ENCODE data around the gene PRPF39. TPM values are rescaled to one million over a fixed set of nuclear protein-coding genes. Genes with fewer than 3 reads are reported as not detected.

The PRPF39 gene
- total and polyA plus RNA-seq, 9 donors: 20.9 to 50.5 (median 29.2) TPM

GRCh38 chr14:45134051-45134958, 50.4 kb downstream of the PRPF39 start, which contains the start of gene FKBP3:
Gene FKBP3 (minus strand): TSS chr14:45134481. CDS start chr14:45134456, 25 bp downstream.
- H3K27me3 ChIP-seq: no peaks in the 10 kb centered on the region
- H3K36me3 ChIP-seq: no peaks in the 10 kb centered on the region
- intact Hi-C loops (cut with DNase I): no loop called here
- no peaks in the 10 kb centered on the region for H3K4me1 ChIP-seq (ENCODE audit: insufficient read depth)
- TF ChIP-seq POLR2A (IDR thresholded peaks at IDR 0.05): peak; percentile 79
- no peak for TF ChIP-seq CTCF (IDR thresholded peaks at IDR 0.05)
- peak within 1 kb of the TSS; percentile 56 to 81 for H3K27ac ChIP-seq
- WGBS, 3 donors: 0% methylated on average over 45 to 53 of the region's 53 CpGs
- peak within 1 kb of the TSS; percentile 64 for H3K4me3 ChIP-seq
- no peaks in the 10 kb centered on the region for H3K9me3 ChIP-seq
- DNase-seq: peak; percentile 94 to 96 (median 96)

- no peak for DNase-seq
- intact Hi-C loops (cut with DNase I): loop anchor here in 2 of 4 donors (5.0 kb wide), 2 partner anchors 117 to 173 kb away; partner anchors contain the start of genes KLHL28 (in 1 of the 2), MIS18BP1 (in 1 of the 2) and TOGARAM1 (in 1 of the 2)
- TF ChIP-seq CTCF (IDR thresholded peaks at IDR 0.05): no peak
- TF ChIP-seq EP300 (IDR thresholded peaks at IDR 0.05): no peak
- no peak for TF ChIP-seq POLR2A (IDR thresholded peaks at IDR 0.05)
- Histone ChIP-seq H3K27ac (peak overlapping the region in 1 of 2 donors; percentile 81), H3K4me1 (ENCODE audit: insufficient read depth) (no peaks in the 10 kb centered on the region), H3K27me3 (no peaks in the 10 kb centered on the region), H3K36me3 (no peaks in the 10 kb centered on the region), H3K9me3 (no peaks in the 10 kb centered on the region), H3K4me3 (peak overlapping the region; percentile 64)
- 0 to 1% (median 0%) methylated on average over 7 of the region's 7 CpGs for WGBS, 3 donors
Measured at GRCh38 chr14:45135156-45135555, 51.2 kb downstream of the PRPF39 start.

GRCh38 chr14:45135659-45136395, 51.9 kb downstream of the PRPF39 start, which contains the start of gene FANCM:
Gene FANCM (plus strand): TSS chr14:45135930. CDS start chr14:45136032, 102 bp downstream.
- H3K36me3 ChIP-seq: no peaks in the 10 kb centered on the region
- DNase-seq: peak; percentile 89 to 95 (median 91)
- H3K27me3 ChIP-seq: no peaks in the 10 kb centered on the region
- TF ChIP-seq POLR2A (IDR thresholded peaks at IDR 0.05) (no peak), CTCF (IDR thresholded peaks at IDR 0.05) (no peak), EP300 (IDR thresholded peaks at IDR 0.05) (no peak)
- 0 to 1% (median 0%) methylated on average over 35 to 48 of the region's 48 CpGs for WGBS, 3 donors
- intact Hi-C loops (cut with DNase I): loop anchor here in 2 of 4 donors (5.0 kb wide), 2 partner anchors 116 to 174 kb away; partner anchors contain the start of genes KLHL28 (in 1 of the 2), MIS18BP1 (in 1 of the 2) and TOGARAM1 (in 1 of the 2)
- H3K4me1 ChIP-seq (ENCODE audit: insufficient read depth): no peaks in the 10 kb centered on the region
- no peaks in the 10 kb centered on the region for H3K9me3 ChIP-seq
- H3K4me3 ChIP-seq: peak within 1 kb of the TSS; percentile 64
- peak within 1 kb of the TSS in 1 of 2 donors; percentile 81 for H3K27ac ChIP-seq

- H3K4me3 ChIP-seq: peak overlapping the region; percentile 64
- 0 to 10% (median 2%) methylated on average over 6 to 7 of the region's 7 CpGs for WGBS, 3 donors
- H3K27ac ChIP-seq: peak overlapping the region in 1 of 2 donors; percentile 50
- H3K36me3 ChIP-seq: no peaks in the 10 kb centered on the region
- no peak for DNase-seq
- TF ChIP-seq EP300 (IDR thresholded peaks at IDR 0.05) (no peak), POLR2A (IDR thresholded peaks at IDR 0.05) (no peak), CTCF (IDR thresholded peaks at IDR 0.05) (no peak)
- no peaks in the 10 kb centered on the region for H3K4me1 ChIP-seq (ENCODE audit: insufficient read depth)
- intact Hi-C loops (cut with DNase I): loop anchor here in 2 of 4 donors (5.0 kb wide), 2 partner anchors 116 to 174 kb away; partner anchors contain the start of genes KLHL28 (in 1 of the 2), MIS18BP1 (in 1 of the 2) and TOGARAM1 (in 1 of the 2)
- H3K27me3 ChIP-seq: no peaks in the 10 kb centered on the region
- no peaks in the 10 kb centered on the region for H3K9me3 ChIP-seq
Measured at GRCh38 chr14:45136399-45136798, 52.5 kb downstream of the PRPF39 start.

Data from ovary (tissue), 9 donors.